ENCODE results near the gene MYCBP2. TPM values are rescaled to one million over a fixed set of nuclear protein-coding genes. Genes with fewer than 3 reads are reported as not detected.

Gene MYCBP2
- polyA plus RNA-seq, 1 experiment: 22.9 TPM

DNA sequence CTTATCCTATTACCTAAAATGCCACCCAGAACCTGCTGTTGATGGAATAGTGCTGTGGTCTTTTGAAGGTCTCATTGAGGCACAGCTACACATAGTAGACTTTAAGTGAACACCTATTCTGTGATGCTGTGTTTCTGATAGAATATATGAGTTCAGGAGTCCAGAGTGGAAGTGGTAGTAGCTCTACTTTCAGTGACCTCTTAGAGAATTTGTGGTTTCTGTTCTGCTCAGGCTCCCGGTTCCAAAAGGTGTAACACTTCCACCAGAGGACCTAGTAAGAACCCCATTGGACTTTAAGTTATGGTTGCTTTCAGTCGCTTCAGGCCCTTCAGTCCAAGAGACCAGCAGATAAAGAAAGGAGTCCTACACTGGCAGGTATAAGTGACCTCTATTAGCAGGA, 11.4 kb upstream of the MYCBP2 start:
- ChIA-PET CTCF (interaction anchor here (0.6 to 1.0 kb wide), 2 partner anchors 11 to 12 kb away, joined by 3 to 4 read pairs; partner anchors contain the start of gene MYCBP2), POLR2A (no interaction called here)
- no peak for TF ChIP-seq CTCF (IDR thresholded peaks at IDR 0.05; ENCODE audit: insufficient read depth, low read depth, low read length)

GRCh38 chr13:77337159-77337558, 10.3 kb upstream of the MYCBP2 start:
- no peak for TF ChIP-seq CTCF (IDR thresholded peaks at IDR 0.05; ENCODE audit: insufficient read depth, low read depth, low read length)
- DNase-seq (ENCODE audit: low read depth): no peak
- H3K36me3 ChIP-seq (ENCODE audit: control insufficient read depth, insufficient read depth, low read length): no peaks in the 10 kb centered on the region
- H3K4me3 ChIP-seq (ENCODE audit: low read depth, low read length): no peak overlapping the region
- no peaks in the 10 kb centered on the region; the same call in 1 of the 2 replicates for H3K27me3 ChIP-seq (ENCODE audit: control insufficient read depth, insufficient read depth, low read length)
- CTCF ChIA-PET: interaction anchor here (0.6 to 2.8 kb wide), 4 partner anchors 11 to 256 kb away, joined by 3 to 11 read pairs (median 4); no protein-coding TSS in a partner anchor
- POLR2A ChIA-PET: no interaction called here

More for the DNA sequence above, 11.4 kb upstream of the MYCBP2 start:
- no peaks in the 10 kb centered on the region; the same call in 1 of the 2 replicates for H3K27me3 ChIP-seq (ENCODE audit: control insufficient read depth, insufficient read depth, low read length)
- DNase-seq (ENCODE audit: low read depth): no peak
- H3K36me3 ChIP-seq (ENCODE audit: control insufficient read depth, insufficient read depth, low read length): no peaks in the 10 kb centered on the region
- H3K4me3 ChIP-seq (ENCODE audit: low read depth, low read length): no peak overlapping the region

- POLR2A ChIA-PET: no interaction called here
- CTCF ChIA-PET: interaction anchor here (1.5 to 2.8 kb wide), 2 partner anchors 10 to 143 kb away, joined by 6 to 11 read pairs; partner anchors contain the start of gene MYCBP2
- Histone ChIP-seq H3K4me3 (ENCODE audit: low read depth, low read length) (no peak overlapping the region), H3K27me3 (ENCODE audit: control insufficient read depth, insufficient read depth, low read length) (no peaks in the 10 kb centered on the region; the same call in 1 of the 2 replicates), H3K36me3 (ENCODE audit: control insufficient read depth, insufficient read depth, low read length) (no peaks in the 10 kb centered on the region)
- no peak for TF ChIP-seq CTCF (IDR thresholded peaks at IDR 0.05; ENCODE audit: insufficient read depth, low read depth, low read length)
- DNase-seq (ENCODE audit: low read depth): no peak
These were observed 8.6 kb upstream of the MYCBP2 start for GRCh38 chr13:77335543-77335942.

DNA sequence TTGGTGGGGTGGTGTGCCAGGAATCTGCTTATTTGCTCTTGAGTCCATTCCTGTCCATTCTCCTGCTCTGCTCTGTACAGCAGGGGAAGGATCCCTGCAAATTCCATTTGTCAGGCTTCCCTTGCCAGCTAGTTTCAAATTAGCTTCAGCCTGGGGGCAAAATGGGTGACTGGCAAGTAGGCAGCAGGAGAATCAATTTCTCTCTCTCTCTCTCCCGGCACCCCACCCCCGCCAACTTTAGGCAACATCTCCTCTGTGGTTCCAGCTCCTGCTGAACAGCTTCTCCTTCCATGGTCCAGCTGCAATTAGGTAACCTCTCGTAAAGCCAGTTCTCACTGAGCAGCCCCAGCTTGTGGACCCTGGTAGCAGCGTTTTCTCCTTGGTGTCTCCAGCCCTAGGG, 6.7 kb upstream of the MYCBP2 start:
- POLR2A ChIA-PET: no interaction called here
- CTCF ChIA-PET: interaction anchor here (0.8 kb wide), 1 partner anchor 145 kb away, joined by 3 read pairs; no protein-coding TSS in a partner anchor
- no peaks in the 10 kb centered on the region for H3K27me3 ChIP-seq (ENCODE audit: control insufficient read depth, insufficient read depth, low read length)
- H3K36me3 ChIP-seq (ENCODE audit: control insufficient read depth, insufficient read depth, low read length): no peaks in the 10 kb centered on the region
- no peak overlapping the region for H3K4me3 ChIP-seq (ENCODE audit: low read depth, low read length)
- no peak for DNase-seq (ENCODE audit: low read depth)
- TF ChIP-seq CTCF (IDR thresholded peaks at IDR 0.05; ENCODE audit: insufficient read depth, low read depth, low read length): no peak

DNA sequence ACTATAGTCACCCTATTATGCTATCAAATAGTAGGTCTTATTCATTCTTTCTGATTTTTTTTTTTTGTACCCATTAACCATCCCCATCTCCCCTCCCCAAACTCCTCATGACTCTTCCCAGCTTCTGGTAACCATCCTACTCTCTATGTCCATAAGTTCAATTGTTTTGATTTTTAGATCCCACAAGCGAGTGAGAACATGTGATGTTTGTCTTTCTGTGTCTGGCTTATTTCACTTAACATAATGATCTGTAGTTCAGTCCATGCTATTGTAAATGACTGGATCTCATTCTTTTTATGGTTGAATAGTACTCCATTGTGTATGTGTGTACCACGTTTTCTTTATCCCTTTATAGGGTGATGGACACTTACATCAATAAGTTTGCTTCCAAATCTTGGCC, 4.5 kb upstream of the MYCBP2 start:
- TF ChIP-seq CTCF (IDR thresholded peaks at IDR 0.05; ENCODE audit: insufficient read depth, low read depth, low read length): no peak
- POLR2A ChIA-PET: no interaction called here
- DNase-seq (ENCODE audit: low read depth): no peak

More for the DNA sequence above, 4.5 kb upstream of the MYCBP2 start:
- Histone ChIP-seq H3K36me3 (ENCODE audit: control insufficient read depth, insufficient read depth, low read length) (no peaks in the 10 kb centered on the region), H3K27me3 (ENCODE audit: control insufficient read depth, insufficient read depth, low read length) (no peaks in the 10 kb centered on the region), H3K4me3 (ENCODE audit: low read depth, low read length) (no peak overlapping the region)
- CTCF ChIA-PET: no interaction called here

All from BJ (cell line).